Progenitor cell of endocrine pancreas (in vitro differentiated cells): ENCODE data around the gene OVCH1. TPM values are rescaled to one million over a fixed set of nuclear protein-coding genes. Genes with fewer than 3 reads are reported as not detected.

ENCODE experiments used
- DNase-seq: peaks from one replicate; pipeline ENCODE4 v3.0.0; 2021; ENCODE audit warnings: low spot score; ENCODE audit not compliant: unreplicated experiment
- H3K27ac Mint-ChIP-seq: 2 replicates; pipeline ENCODE4 v1.8.0; 2021; ENCODE audit warnings: mild to moderate bottlenecking, moderate library complexity, mixed read lengths
- H3K27me3 Mint-ChIP-seq: 2 replicates; pipeline ENCODE4 v1.8.0; 2021; ENCODE audit warnings: mixed read lengths
- H3K36me3 Mint-ChIP-seq: 2 replicates; pipeline ENCODE4 v1.8.0; 2022; ENCODE audit warnings: mixed read lengths; ENCODE audit not compliant: insufficient read depth
- H3K4me1 Mint-ChIP-seq: 2 replicates; pipeline ENCODE4 v1.8.0; 2021; ENCODE audit warnings: low read depth, mixed read lengths
- H3K4me3 Mint-ChIP-seq: 2 replicates; pipeline ENCODE4 v1.8.0; 2021; ENCODE audit warnings: low read depth, mild to moderate bottlenecking, moderate library complexity, mixed read lengths
- H3K9me3 Mint-ChIP-seq: 2 replicates; pipeline ENCODE4 v1.8.0; 2021; ENCODE audit warnings: low read depth, mixed read lengths
- CTCF ChIP-seq: fragments of 200-600 bp; sonication (generic); IDR thresholded peaks from one replicate; pipeline ENCODE4 v1.5.0; 2021; ENCODE audit warnings: antibody characterized with exemption, mild to moderate bottlenecking; ENCODE audit not compliant: unreplicated experiment
- total RNA-seq: library from RNA; stranded (reverse); gene quantifications from 2 replicates; pipeline ENCODE4 v1.2.1, GENCODE V29; 2021

Gene OVCH1
- total RNA-seq, 1 donor from 2014 or later: 0.65 TPM

GRCh38 chr12:29544428-29545101 is 47.1 kb upstream of the OVCH1 start:
- Mint-ChIP-seq H3K9me3 (no peaks in the 10 kb centered on the region), H3K4me1 (peaks cover 14% of the 10 kb centered on the region), H3K36me3 (no peaks in the 10 kb centered on the region), H3K27ac (no peak overlapping the region), H3K4me3 (no peak overlapping the region), H3K27me3 (no peaks in the 10 kb centered on the region)
- no peak for TF ChIP-seq CTCF
- DNase-seq: no peak

GRCh38 chr12:29543036-29543435 is 45.5 kb upstream of the OVCH1 start:
- no peak overlapping the region for H3K27ac Mint-ChIP-seq
- peaks cover 14% of the 10 kb centered on the region for H3K4me1 Mint-ChIP-seq
- DNase-seq: no peak
- no peaks in the 10 kb centered on the region for H3K27me3 Mint-ChIP-seq
- no peak for TF ChIP-seq CTCF
- H3K4me3 Mint-ChIP-seq: no peak overlapping the region
- no peaks in the 10 kb centered on the region for H3K9me3 Mint-ChIP-seq
- H3K36me3 Mint-ChIP-seq: no peaks in the 10 kb centered on the region

GRCh38 chr12:29537298-29537697 is 39.8 kb upstream of the OVCH1 start:
- Mint-ChIP-seq H3K4me3 (no peak overlapping the region), H3K27me3 (no peaks in the 10 kb centered on the region), H3K36me3 (no peaks in the 10 kb centered on the region), H3K9me3 (no peaks in the 10 kb centered on the region), H3K27ac (no peak overlapping the region), H3K4me1 (peaks cover 3% of the 10 kb centered on the region)
- no peak for DNase-seq
- no peak for TF ChIP-seq CTCF

- Mint-ChIP-seq H3K27me3 (no peaks in the 10 kb centered on the region), H3K4me1 (peaks cover 3% of the 10 kb centered on the region), H3K27ac (no peak overlapping the region), H3K9me3 (no peaks in the 10 kb centered on the region), H3K36me3 (no peaks in the 10 kb centered on the region), H3K4me3 (no peak overlapping the region)
- DNase-seq: no peak
- TF ChIP-seq CTCF: no peak
Measured at GRCh38 chr12:29534935-29535334, 37.4 kb upstream of the OVCH1 start.

GRCh38 chr12:29533815-29534489 is 36.5 kb upstream of the OVCH1 start:
- H3K4me3 Mint-ChIP-seq: no peak overlapping the region
- H3K9me3 Mint-ChIP-seq: no peaks in the 10 kb centered on the region
- DNase-seq: no peak
- no peaks in the 10 kb centered on the region for H3K27me3 Mint-ChIP-seq
- H3K4me1 Mint-ChIP-seq: peaks cover 4% of the 10 kb centered on the region
- no peaks in the 10 kb centered on the region for H3K36me3 Mint-ChIP-seq
- no peak overlapping the region for H3K27ac Mint-ChIP-seq
- TF ChIP-seq CTCF: no peak
